ENCODE results near the gene KCNS1. TPM values are rescaled to one million over a fixed set of nuclear protein-coding genes. Genes with fewer than 3 reads are reported as not detected.

The KCNS1 gene
- total and polyA plus RNA-seq, 2 donors: 0.14 to 0.34 TPM

- 98% methylated on average over 2 of the region's 2 CpGs for WGBS
- Histone ChIP-seq H3K36me3 (ENCODE audit: control insufficient read depth in 2 of 2, insufficient read depth in 2 of 2, low read length in 1 of 2) (no peaks in the 10 kb centered on the region), H3K4me1 (ENCODE audit: control insufficient read depth in 2 of 2, insufficient read depth in 2 of 2, low read length in 2 of 2) (no peaks in the 10 kb centered on the region), H3K4me3 (ENCODE audit: low read length in 2 of 2) (no peak overlapping the region), H3K27ac (ENCODE audit: low read depth in 1 of 2, low read length in 1 of 2) (no peak overlapping the region), H3K27me3 (ENCODE audit: control insufficient read depth in 2 of 2, insufficient read depth in 1 of 2, low read length in 1 of 2) (peaks cover 0 to 4% of the 10 kb centered on the region in 2 donors), H3K9me3 (ENCODE audit: control insufficient read depth in 2 of 2, insufficient read depth in 1 of 2, low read length in 1 of 2) (no peaks in the 10 kb centered on the region)
- DNase-seq (ENCODE audit: low read depth in 6 of 9, low spot score in 9 of 9): no peak
These were observed 20.5 kb upstream of the KCNS1 start for GRCh38 chr20:45121388-45121787.

- Histone ChIP-seq H3K27ac (ENCODE audit: low read depth in 1 of 2, low read length in 1 of 2) (no peak overlapping the region), H3K36me3 (ENCODE audit: control insufficient read depth in 2 of 2, insufficient read depth in 2 of 2, low read length in 1 of 2) (no peaks in the 10 kb centered on the region), H3K27me3 (ENCODE audit: control insufficient read depth in 2 of 2, insufficient read depth in 1 of 2, low read length in 1 of 2) (peaks cover 0 to 9% of the 10 kb centered on the region in 2 donors), H3K4me3 (ENCODE audit: low read length in 2 of 2) (no peak overlapping the region), H3K9me3 (ENCODE audit: control insufficient read depth in 2 of 2, insufficient read depth in 1 of 2, low read length in 1 of 2) (no peaks in the 10 kb centered on the region), H3K4me1 (ENCODE audit: control insufficient read depth in 2 of 2, insufficient read depth in 2 of 2, low read length in 2 of 2) (no peaks in the 10 kb centered on the region)
- 93% methylated on average over 2 of the region's 2 CpGs for whole genome bisulfite sequencing
- DNase-seq (ENCODE audit: low read depth in 6 of 9, low spot score in 9 of 9): no peak
These were observed 18.8 kb upstream of the KCNS1 start for GRCh38 chr20:45119556-45120266.

DNA sequence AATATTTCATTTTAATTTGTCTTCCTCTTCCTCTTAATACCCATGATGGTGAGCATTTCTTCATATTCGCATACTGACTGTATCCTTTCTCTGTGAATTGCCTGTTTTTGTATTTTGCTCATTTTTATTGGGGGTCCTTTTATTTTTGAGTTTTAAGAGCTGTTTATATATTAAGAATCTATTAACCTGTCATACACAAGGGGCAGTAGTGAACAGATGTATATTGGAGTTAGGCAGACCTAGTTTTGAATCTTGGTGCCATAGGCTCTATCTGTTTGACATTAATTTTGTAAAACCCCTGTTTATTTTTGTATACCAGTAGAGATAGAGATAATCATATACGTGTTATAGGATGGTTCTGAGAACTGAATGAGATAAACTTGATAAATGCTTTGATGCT is 17.1 kb upstream of the KCNS1 start:
- no peaks in the 10 kb centered on the region for H3K36me3 ChIP-seq (ENCODE audit: control insufficient read depth in 2 of 2, insufficient read depth in 2 of 2, low read length in 1 of 2)
- H3K4me1 ChIP-seq (ENCODE audit: control insufficient read depth in 2 of 2, insufficient read depth in 2 of 2, low read length in 2 of 2): no peaks in the 10 kb centered on the region
- peaks cover 0 to 15% of the 10 kb centered on the region in 2 donors for H3K27me3 ChIP-seq (ENCODE audit: control insufficient read depth in 2 of 2, insufficient read depth in 1 of 2, low read length in 1 of 2)
- H3K9me3 ChIP-seq (ENCODE audit: control insufficient read depth in 2 of 2, insufficient read depth in 1 of 2, low read length in 1 of 2): no peaks in the 10 kb centered on the region
- H3K27ac ChIP-seq (ENCODE audit: low read depth in 1 of 2, low read length in 1 of 2): no peak overlapping the region
- no peak overlapping the region for H3K4me3 ChIP-seq (ENCODE audit: low read length in 2 of 2)
- DNase-seq (ENCODE audit: low read depth in 6 of 9, low spot score in 9 of 9): no peak
- 93% methylated on average over 2 of the region's 2 CpGs for WGBS

DNA sequence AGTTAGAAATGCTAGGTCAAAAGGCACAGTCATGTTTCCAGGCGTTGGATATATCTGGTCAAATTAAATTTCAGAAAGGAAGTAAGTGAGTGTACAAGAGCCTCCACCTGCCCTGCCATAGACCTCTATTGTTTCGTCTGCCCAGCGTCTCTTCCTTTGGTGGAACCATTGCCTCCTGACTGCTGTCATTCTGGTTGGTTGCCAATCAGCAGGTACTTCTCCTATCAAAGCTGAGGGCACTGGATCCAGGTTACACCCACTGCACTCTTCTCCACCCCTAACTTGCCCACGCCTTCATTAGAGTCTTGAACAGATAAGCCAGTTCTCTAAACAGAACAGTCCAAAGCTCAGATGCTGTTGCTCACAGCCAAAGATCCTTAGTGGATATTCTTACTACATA is 16.7 kb upstream of the KCNS1 start:
- 88% methylated on average over 4 of the region's 4 CpGs for WGBS
- H3K4me1 ChIP-seq (ENCODE audit: control insufficient read depth in 2 of 2, insufficient read depth in 2 of 2, low read length in 2 of 2): no peaks in the 10 kb centered on the region

GRCh38 chr20:45115829-45116228 is 14.9 kb upstream of the KCNS1 start:
- no peaks in the 10 kb centered on the region for H3K9me3 ChIP-seq (ENCODE audit: control insufficient read depth in 2 of 2, insufficient read depth in 1 of 2, low read length in 1 of 2)
- no peak for DNase-seq (ENCODE audit: low read depth in 6 of 9, low spot score in 9 of 9)
- 92% methylated on average over 4 of the region's 4 CpGs for WGBS
- H3K4me1 ChIP-seq (ENCODE audit: control insufficient read depth in 2 of 2, insufficient read depth in 2 of 2, low read length in 2 of 2): no peaks in the 10 kb centered on the region
- no peak overlapping the region for H3K4me3 ChIP-seq (ENCODE audit: low read length in 2 of 2)
- no peaks in the 10 kb centered on the region for H3K36me3 ChIP-seq (ENCODE audit: control insufficient read depth in 2 of 2, insufficient read depth in 2 of 2, low read length in 1 of 2)
- no peak overlapping the region for H3K27ac ChIP-seq (ENCODE audit: low read depth in 1 of 2, low read length in 1 of 2)
- peaks cover 0 to 18% of the 10 kb centered on the region in 2 donors for H3K27me3 ChIP-seq (ENCODE audit: control insufficient read depth in 2 of 2, insufficient read depth in 1 of 2, low read length in 1 of 2)

More for the DNA sequence above, 16.7 kb upstream of the KCNS1 start:
- no peak overlapping the region for H3K4me3 ChIP-seq (ENCODE audit: low read length in 2 of 2)
- DNase-seq (ENCODE audit: low read depth in 6 of 9, low spot score in 9 of 9): no peak
- H3K27ac ChIP-seq (ENCODE audit: low read depth in 1 of 2, low read length in 1 of 2): no peak overlapping the region
- no peaks in the 10 kb centered on the region for H3K36me3 ChIP-seq (ENCODE audit: control insufficient read depth in 2 of 2, insufficient read depth in 2 of 2, low read length in 1 of 2)
- peaks cover 0 to 15% of the 10 kb centered on the region in 2 donors for H3K27me3 ChIP-seq (ENCODE audit: control insufficient read depth in 2 of 2, insufficient read depth in 1 of 2, low read length in 1 of 2)
- H3K9me3 ChIP-seq (ENCODE audit: control insufficient read depth in 2 of 2, insufficient read depth in 1 of 2, low read length in 1 of 2): no peaks in the 10 kb centered on the region

DNA sequence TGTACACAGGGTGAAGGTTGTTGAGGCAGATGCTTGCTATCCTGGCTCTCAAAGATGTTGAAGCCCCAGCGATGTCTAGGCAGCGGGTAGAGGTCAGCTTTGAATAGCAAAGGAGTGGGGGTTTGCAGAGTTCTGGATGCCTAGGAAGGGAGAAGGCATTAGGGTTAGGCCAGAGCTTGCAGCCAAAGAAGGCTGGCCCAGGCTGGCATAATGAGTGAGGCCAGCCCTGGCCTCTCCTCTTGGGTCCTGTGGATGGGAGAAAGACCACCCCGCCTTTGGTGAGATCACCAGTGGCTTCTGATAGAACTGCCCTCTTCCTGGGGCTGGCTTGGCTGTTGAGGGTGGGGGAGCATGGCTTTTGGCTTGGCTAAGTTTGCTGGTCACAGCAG is 14.5 kb upstream of the KCNS1 start:
- 82% methylated on average over 3 of the region's 3 CpGs for WGBS
- no peaks in the 10 kb centered on the region for H3K4me1 ChIP-seq (ENCODE audit: control insufficient read depth in 2 of 2, insufficient read depth in 2 of 2, low read length in 2 of 2)
- H3K27me3 ChIP-seq (ENCODE audit: control insufficient read depth in 2 of 2, insufficient read depth in 1 of 2, low read length in 1 of 2): peaks cover 0 to 18% of the 10 kb centered on the region in 2 donors
- H3K4me3 ChIP-seq (ENCODE audit: low read length in 2 of 2): no peak overlapping the region
- no peak overlapping the region for H3K27ac ChIP-seq (ENCODE audit: low read depth in 1 of 2, low read length in 1 of 2)
- no peaks in the 10 kb centered on the region for H3K36me3 ChIP-seq (ENCODE audit: control insufficient read depth in 2 of 2, insufficient read depth in 2 of 2, low read length in 1 of 2)
- no peak for DNase-seq (ENCODE audit: low read depth in 6 of 9, low spot score in 9 of 9)
- H3K9me3 ChIP-seq (ENCODE audit: control insufficient read depth in 2 of 2, insufficient read depth in 1 of 2, low read length in 1 of 2): no peaks in the 10 kb centered on the region

- DNase-seq (ENCODE audit: low read depth in 6 of 9, low spot score in 9 of 9): no peak
- H3K9me3 ChIP-seq (ENCODE audit: control insufficient read depth in 2 of 2, insufficient read depth in 1 of 2, low read length in 1 of 2): no peaks in the 10 kb centered on the region
- peaks cover 0 to 18% of the 10 kb centered on the region in 2 donors for H3K27me3 ChIP-seq (ENCODE audit: control insufficient read depth in 2 of 2, insufficient read depth in 1 of 2, low read length in 1 of 2)
- H3K4me1 ChIP-seq (ENCODE audit: control insufficient read depth in 2 of 2, insufficient read depth in 2 of 2, low read length in 2 of 2): no peaks in the 10 kb centered on the region
- no peak within 1 kb of the TSS for H3K27ac ChIP-seq (ENCODE audit: low read depth in 1 of 2, low read length in 1 of 2)
- H3K4me3 ChIP-seq (ENCODE audit: low read length in 2 of 2): no peak within 1 kb of the TSS
- WGBS: 65% methylated on average over 16 of the region's 16 CpGs
- H3K36me3 ChIP-seq (ENCODE audit: control insufficient read depth in 2 of 2, insufficient read depth in 2 of 2, low read length in 1 of 2): no peaks in the 10 kb centered on the region
These were observed 13.8 kb upstream of the KCNS1 start, which contains the start of gene WFDC5 for GRCh38 chr20:45114465-45115385. TSS of gene WFDC5 (minus strand) at chr20:45115174. CDS start at chr20:45115083, 91 bp downstream.

GRCh38 chr20:45113865-45114264 is 12.9 kb upstream of the KCNS1 start:
- Histone ChIP-seq H3K4me1 (ENCODE audit: control insufficient read depth in 2 of 2, insufficient read depth in 2 of 2, low read length in 2 of 2) (no peaks in the 10 kb centered on the region), H3K36me3 (ENCODE audit: control insufficient read depth in 2 of 2, insufficient read depth in 2 of 2, low read length in 1 of 2) (no peaks in the 10 kb centered on the region), H3K4me3 (ENCODE audit: low read length in 2 of 2) (no peak overlapping the region), H3K27me3 (ENCODE audit: control insufficient read depth in 2 of 2, insufficient read depth in 1 of 2, low read length in 1 of 2) (peaks cover 0 to 18% of the 10 kb centered on the region in 2 donors), H3K9me3 (ENCODE audit: control insufficient read depth in 2 of 2, insufficient read depth in 1 of 2, low read length in 1 of 2) (no peaks in the 10 kb centered on the region), H3K27ac (ENCODE audit: low read depth in 1 of 2, low read length in 1 of 2) (no peak overlapping the region)
- 95% methylated on average over 3 of the region's 3 CpGs for WGBS
- no peak for DNase-seq (ENCODE audit: low read depth in 6 of 9, low spot score in 9 of 9)

- H3K27me3 ChIP-seq (ENCODE audit: control insufficient read depth in 2 of 2, insufficient read depth in 1 of 2, low read length in 1 of 2): peaks cover 0 to 18% of the 10 kb centered on the region in 2 donors
- DNase-seq (ENCODE audit: low read depth in 6 of 9, low spot score in 9 of 9): no peak
- no peak overlapping the region for H3K4me3 ChIP-seq (ENCODE audit: low read length in 2 of 2)
- no peaks in the 10 kb centered on the region for H3K4me1 ChIP-seq (ENCODE audit: control insufficient read depth in 2 of 2, insufficient read depth in 2 of 2, low read length in 2 of 2)
- H3K36me3 ChIP-seq (ENCODE audit: control insufficient read depth in 2 of 2, insufficient read depth in 2 of 2, low read length in 1 of 2): no peaks in the 10 kb centered on the region
- H3K27ac ChIP-seq (ENCODE audit: low read depth in 1 of 2, low read length in 1 of 2): no peak overlapping the region
- H3K9me3 ChIP-seq (ENCODE audit: control insufficient read depth in 2 of 2, insufficient read depth in 1 of 2, low read length in 1 of 2): no peaks in the 10 kb centered on the region
These were observed 11.8 kb upstream of the KCNS1 start for GRCh38 chr20:45112754-45113153.
